Gastrocnemius medialis (tissue), 4 donors: ENCODE measurements around the gene KANSL3.

Source experiments
- POLR2A ChIP-seq, 2 donors: fragments of 450-650 bp; IDR thresholded peaks; one replicate each; pipeline ENCODE4 v1.6.1; 2017; ENCODE audit warnings: antibody characterized with exemption in 2 of 2, mild to moderate bottlenecking in 2 of 2, moderate library complexity in 2 of 2
- TF ChIP-seq, protein P1 (sequence below), 5 experiments: fragments of 450-650 bp in 3 of 5; fragments of 200-600 bp in 2 of 5; sonication (generic) in 2 of 5; IDR thresholded peaks in 4 of 5; conservative IDR thresholded peaks in 1 of 5; 1 replicate in 4 of 5; 2 replicates in 1 of 5; pipeline ENCODE4 v1.5.1; 2016 to 2019; ENCODE audit warnings: antibody characterized with exemption in 5 of 5, mild to moderate bottlenecking in 3 of 5, moderate library complexity in 3 of 5

DNA sequence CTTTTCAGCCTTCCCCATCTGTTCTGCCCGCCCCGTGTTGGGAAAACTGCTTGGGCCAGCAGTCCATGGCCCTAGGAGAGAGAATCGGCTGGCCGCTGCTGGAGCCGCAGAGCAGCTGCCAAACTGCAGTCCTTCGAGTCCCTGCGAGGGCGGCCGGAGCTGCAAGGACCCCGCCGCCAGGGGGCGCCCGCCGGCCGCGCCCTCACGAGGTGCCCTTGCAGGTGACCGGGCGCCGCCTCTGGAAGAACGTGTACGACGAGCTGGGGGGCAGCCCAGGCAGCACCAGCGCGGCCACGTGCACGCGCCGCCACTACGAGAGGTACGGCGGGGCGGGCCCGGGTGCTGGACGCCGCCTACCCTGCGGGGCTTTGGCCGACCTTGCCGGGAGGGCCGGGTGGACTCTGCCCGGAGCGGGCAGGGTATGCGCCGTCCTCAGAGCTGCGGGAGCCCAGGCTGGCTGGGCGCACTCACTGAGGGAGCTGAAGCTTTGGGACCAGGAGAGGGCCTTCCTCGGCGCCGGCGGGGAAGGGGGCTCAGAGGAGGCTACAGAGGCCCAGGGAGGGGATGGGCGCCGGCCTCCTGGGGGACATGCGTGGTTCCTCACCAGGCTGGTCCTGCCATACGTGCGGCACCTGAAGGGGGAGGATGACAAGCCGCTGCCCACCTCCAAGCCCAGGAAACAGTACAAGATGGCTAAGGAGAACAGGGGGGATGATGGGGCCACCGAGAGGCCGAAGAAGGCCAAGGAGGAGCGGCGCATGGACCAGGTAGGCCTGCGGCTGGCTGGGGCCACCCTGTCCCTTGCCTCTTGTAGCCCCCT, 87.9 kb downstream of the KANSL3 start:
- TF ChIP-seq, protein P1, sequence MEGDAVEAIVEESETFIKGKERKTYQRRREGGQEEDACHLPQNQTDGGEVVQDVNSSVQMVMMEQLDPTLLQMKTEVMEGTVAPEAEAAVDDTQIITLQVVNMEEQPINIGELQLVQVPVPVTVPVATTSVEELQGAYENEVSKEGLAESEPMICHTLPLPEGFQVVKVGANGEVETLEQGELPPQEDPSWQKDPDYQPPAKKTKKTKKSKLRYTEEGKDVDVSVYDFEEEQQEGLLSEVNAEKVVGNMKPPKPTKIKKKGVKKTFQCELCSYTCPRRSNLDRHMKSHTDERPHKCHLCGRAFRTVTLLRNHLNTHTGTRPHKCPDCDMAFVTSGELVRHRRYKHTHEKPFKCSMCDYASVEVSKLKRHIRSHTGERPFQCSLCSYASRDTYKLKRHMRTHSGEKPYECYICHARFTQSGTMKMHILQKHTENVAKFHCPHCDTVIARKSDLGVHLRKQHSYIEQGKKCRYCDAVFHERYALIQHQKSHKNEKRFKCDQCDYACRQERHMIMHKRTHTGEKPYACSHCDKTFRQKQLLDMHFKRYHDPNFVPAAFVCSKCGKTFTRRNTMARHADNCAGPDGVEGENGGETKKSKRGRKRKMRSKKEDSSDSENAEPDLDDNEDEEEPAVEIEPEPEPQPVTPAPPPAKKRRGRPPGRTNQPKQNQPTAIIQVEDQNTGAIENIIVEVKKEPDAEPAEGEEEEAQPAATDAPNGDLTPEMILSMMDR (IDR thresholded peaks at IDR 0.05 in 4 of 5, conservative IDR thresholded peaks at IDR 0.05 in 1 of 5): peak; percentile 55 to 80 (median 67)
- no peak for TF ChIP-seq POLR2A (IDR thresholded peaks at IDR 0.05)
